ENCODE data around the gene TLE6.

DNA sequence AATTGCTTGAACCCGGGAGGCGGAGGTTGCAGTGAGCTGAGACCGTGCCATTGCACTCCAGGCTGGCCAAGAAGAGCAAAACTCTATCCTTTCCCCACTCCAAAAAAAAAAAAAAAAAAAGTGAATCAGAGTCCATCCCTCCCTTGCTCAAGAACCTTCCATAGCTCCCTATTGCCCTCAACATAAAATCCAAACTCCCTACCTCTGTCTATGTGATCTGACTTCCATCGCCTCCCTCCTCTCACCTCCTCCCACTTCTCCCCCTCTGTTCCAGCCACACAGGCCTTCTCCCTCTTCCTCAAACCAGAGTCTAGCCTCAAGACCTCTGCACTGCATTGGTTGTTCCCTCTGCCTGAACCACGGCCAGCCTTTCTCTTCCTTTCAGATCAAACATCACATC is 61.8 kb downstream of the TLE6 start:
- TF ChIP-seq, protein P1, sequence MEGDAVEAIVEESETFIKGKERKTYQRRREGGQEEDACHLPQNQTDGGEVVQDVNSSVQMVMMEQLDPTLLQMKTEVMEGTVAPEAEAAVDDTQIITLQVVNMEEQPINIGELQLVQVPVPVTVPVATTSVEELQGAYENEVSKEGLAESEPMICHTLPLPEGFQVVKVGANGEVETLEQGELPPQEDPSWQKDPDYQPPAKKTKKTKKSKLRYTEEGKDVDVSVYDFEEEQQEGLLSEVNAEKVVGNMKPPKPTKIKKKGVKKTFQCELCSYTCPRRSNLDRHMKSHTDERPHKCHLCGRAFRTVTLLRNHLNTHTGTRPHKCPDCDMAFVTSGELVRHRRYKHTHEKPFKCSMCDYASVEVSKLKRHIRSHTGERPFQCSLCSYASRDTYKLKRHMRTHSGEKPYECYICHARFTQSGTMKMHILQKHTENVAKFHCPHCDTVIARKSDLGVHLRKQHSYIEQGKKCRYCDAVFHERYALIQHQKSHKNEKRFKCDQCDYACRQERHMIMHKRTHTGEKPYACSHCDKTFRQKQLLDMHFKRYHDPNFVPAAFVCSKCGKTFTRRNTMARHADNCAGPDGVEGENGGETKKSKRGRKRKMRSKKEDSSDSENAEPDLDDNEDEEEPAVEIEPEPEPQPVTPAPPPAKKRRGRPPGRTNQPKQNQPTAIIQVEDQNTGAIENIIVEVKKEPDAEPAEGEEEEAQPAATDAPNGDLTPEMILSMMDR (IDR thresholded peaks at IDR 0.05; ENCODE audit: insufficient read depth, low read depth, low read length) = no peak
- TF ChIP-seq EZH2 (IDR thresholded peaks at IDR 0.05; ENCODE audit: insufficient read depth, low read length) = no peak

Data from astrocyte (in vitro differentiated cells and primary cell).